Kidney (tissue), 14 donors: ENCODE results near the gene TRIM68. TPM values are rescaled to one million over a fixed set of nuclear protein-coding genes. Genes with fewer than 3 reads are reported as not detected.
A peak's percentile ranks its signal among the peaks of the same experiment; 100 is the strongest.

Experiments used
- DNase-seq, 5 donors: peaks; one replicate each; pipeline ENCODE4 v3.0.0-alpha.2; 2013 to 2020
- FAIRE-seq: peaks from 2 replicates; lab custom pipeline; 2012; peaks lifted over from hg19 to GRCh38; lab: Jason Lieb, UNC
- H3K27ac ChIP-seq, 2 donors: one replicate each; pipeline ENCODE4 v1.7.0; 2013; ENCODE audit warnings: low read depth in 2 of 2, low read length in 2 of 2, inconsistent platforms in 1 of 2
- H3K27me3 ChIP-seq: one replicate; pipeline ENCODE4 v1.7.1; 2013; ENCODE audit warnings: low read length, inconsistent platforms; ENCODE audit not compliant: control insufficient read depth, insufficient read depth
- H3K36me3 ChIP-seq, 3 donors: one replicate each; pipeline versions ENCODE4 v1.7.0 to v1.7.1; 2013; ENCODE audit warnings: low read length in 3 of 3, control low read depth in 1 of 3, inconsistent platforms in 1 of 3; ENCODE audit not compliant: insufficient read depth in 3 of 3, control insufficient read depth in 2 of 3
- H3K4me1 ChIP-seq, 3 donors: one replicate each; pipeline versions ENCODE4 v1.7.0 to v1.7.1; 2013; ENCODE audit warnings: low read length in 3 of 3, inconsistent platforms in 1 of 3, low read depth in 1 of 3; ENCODE audit not compliant: control insufficient read depth in 2 of 3, insufficient read depth in 2 of 3
- H3K4me3 ChIP-seq, 3 donors: one replicate each; pipeline versions ENCODE4 v1.7.0 to v1.8.1; 2013; ENCODE audit warnings: low read length in 3 of 3, control low read depth in 1 of 3, inconsistent platforms in 1 of 3
- H3K9ac ChIP-seq, 3 donors: one replicate each; pipeline versions ENCODE4 v1.7.0 to v1.7.1; 2013; ENCODE audit warnings: low read length in 3 of 3, control low read depth in 1 of 3, inconsistent platforms in 1 of 3
- H3K9me3 ChIP-seq, 3 donors: one replicate each; pipeline versions ENCODE4 v1.7.0 to v1.7.1; 2013; ENCODE audit warnings: low read length in 3 of 3, control low read depth in 1 of 3, inconsistent platforms in 1 of 3; ENCODE audit not compliant: control insufficient read depth in 2 of 3, insufficient read depth in 1 of 3
- CTCF ChIP-seq: IDR thresholded peaks from 3 replicates; pipeline ENCODE4 v1.5.1; 2012; ENCODE audit warnings: mild to moderate bottlenecking, moderate library complexity, borderline replicate concordance; ENCODE audit not compliant: insufficient read depth; ENCODE audit errors: extremely low read depth
- intact Hi-C: fragments of 100-400 bp; cut with DNase I; formaldehyde crosslinking; loops from one replicate; pipeline ENCODE4 v1.11.1; 2022
- polyA plus RNA-seq: library from polyadenylated mRNA; stranded (reverse); fragments of 350-450 nt; fragmentation: Illumina TruSeq; extraction: RNeasy Lipid Tissue Mini Kit (QIAGEN cat#74804); gene quantifications from one replicate; pipeline ENCODE4 v1.2.3, GENCODE V29; 2014; ENCODE audit warnings: low read depth, low replicate concordance; ENCODE audit not compliant: insufficient read depth
- total RNA-seq: library from RNA; stranded (reverse); fragmentation: NEBNext Ultra II Directional; extraction: Animal tissue kit (Norgen Biotek cat#: 25700); gene quantifications from one replicate; pipeline ENCODE4 v1.2.1, GENCODE V29; 2021
- donor health status: control.
- donor health status: control.
- donor health status: control.
- donor health status: control.
- donor health status: control.
- donor health status: DM: yes; HTN: yes; CAD: no.
- donor health status: Normal renal cell carcinoma (clear cell type).

TRIM68 gene
- total and polyA plus RNA-seq, 2 donors from 2014 or later, result 11.3 to 18.3 TPM

GRCh38 chr11:4611986-4612385 lies 4.0 kb upstream of the TRIM68 start:
- Histone ChIP-seq H3K27ac (no peak overlapping the region), H3K9ac (no peak overlapping the region), H3K36me3 (no peaks in the 10 kb centered on the region), H3K4me1 (peaks cover 0 to 3% (median 0%) of the 10 kb centered on the region in 3 donors), H3K9me3 (no peaks in the 10 kb centered on the region), H3K4me3 (no peak overlapping the region), H3K27me3 (no peaks in the 10 kb centered on the region)
- TF ChIP-seq CTCF, result no peak
- intact Hi-C loops, result no loop called here
- DNase-seq (no peak), FAIRE-seq (no peak)

- Histone ChIP-seq H3K27ac (no peak overlapping the region), H3K27me3 (no peaks in the 10 kb centered on the region), H3K36me3 (no peaks in the 10 kb centered on the region), H3K4me3 (peak overlapping the region in 2 of 3 donors; percentile 4 to 17), H3K4me1 (peaks cover 0 to 5% (median 0%) of the 10 kb centered on the region in 3 donors), H3K9me3 (no peaks in the 10 kb centered on the region), H3K9ac (no peak overlapping the region)
- FAIRE-seq, result no peak
- no peak for DNase-seq
- no peak for TF ChIP-seq CTCF
- intact Hi-C loops, result no loop called here
These were observed 2.4 kb upstream of the TRIM68 start for GRCh38 chr11:4610258-4610935.

- Histone ChIP-seq H3K4me3 (peak overlapping the region; percentile 64 to 77 (median 73)), H3K9ac (peak overlapping the region; percentile 11 to 77 (median 28)), H3K36me3 (peaks cover 0 to 8% (median 6%) of the 10 kb centered on the region in 3 donors), H3K9me3 (no peaks in the 10 kb centered on the region), H3K27me3 (no peaks in the 10 kb centered on the region), H3K27ac (no peak overlapping the region), H3K4me1 (peaks cover 0 to 5% (median 0%) of the 10 kb centered on the region in 3 donors)
- no peak for TF ChIP-seq CTCF
- intact Hi-C loops, result no loop called here
- no peak for FAIRE-seq
- peak in 2 of 5 donors; percentile 25 to 30 for DNase-seq
These were observed 935 bp downstream of the TRIM68 start for GRCh38 chr11:4607096-4607495.
